22Rv1 (cell line): ENCODE results near the gene DPF3.

ENCODE experiments used
- H3K27ac ChIP-seq: fragments of 450-650 bp; 2 replicates; pipeline ENCODE4 v1.5.1; 2017
- ZFX ChIP-seq: fragments of 450-650 bp; IDR thresholded peaks from 2 replicates; pipeline ENCODE4 v1.6.1; 2017; ENCODE audit warnings: antibody characterized with exemption, borderline replicate concordance
- TF ChIP-seq, protein P1 (sequence below): fragments of 450-650 bp; IDR thresholded peaks from 2 replicates; pipeline ENCODE4 v1.5.1; 2017; ENCODE audit warnings: mild to moderate bottlenecking

DPF3 gene

DNA sequence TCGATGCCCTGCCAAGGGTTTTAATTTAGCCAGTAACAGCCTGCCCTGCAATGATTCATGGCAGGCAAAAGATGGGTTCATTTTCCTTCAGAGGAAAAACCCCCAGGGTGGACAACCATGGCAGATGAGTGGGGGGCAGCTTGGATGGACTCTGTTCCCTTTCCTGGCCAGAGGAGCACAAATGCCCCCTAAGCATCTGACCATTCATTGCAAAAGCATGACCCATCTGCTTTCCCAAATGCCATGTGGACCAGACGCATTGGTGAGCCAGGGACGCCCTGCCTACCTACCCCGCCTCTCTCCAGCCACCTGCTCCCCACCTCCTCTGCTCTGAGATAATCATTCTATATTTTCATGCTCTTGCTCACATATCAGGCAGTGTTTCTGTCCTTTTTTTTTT lies 281.9 kb downstream of the DPF3 start:
- H3K27ac ChIP-seq: no peak overlapping the region
- TF ChIP-seq, protein P1, sequence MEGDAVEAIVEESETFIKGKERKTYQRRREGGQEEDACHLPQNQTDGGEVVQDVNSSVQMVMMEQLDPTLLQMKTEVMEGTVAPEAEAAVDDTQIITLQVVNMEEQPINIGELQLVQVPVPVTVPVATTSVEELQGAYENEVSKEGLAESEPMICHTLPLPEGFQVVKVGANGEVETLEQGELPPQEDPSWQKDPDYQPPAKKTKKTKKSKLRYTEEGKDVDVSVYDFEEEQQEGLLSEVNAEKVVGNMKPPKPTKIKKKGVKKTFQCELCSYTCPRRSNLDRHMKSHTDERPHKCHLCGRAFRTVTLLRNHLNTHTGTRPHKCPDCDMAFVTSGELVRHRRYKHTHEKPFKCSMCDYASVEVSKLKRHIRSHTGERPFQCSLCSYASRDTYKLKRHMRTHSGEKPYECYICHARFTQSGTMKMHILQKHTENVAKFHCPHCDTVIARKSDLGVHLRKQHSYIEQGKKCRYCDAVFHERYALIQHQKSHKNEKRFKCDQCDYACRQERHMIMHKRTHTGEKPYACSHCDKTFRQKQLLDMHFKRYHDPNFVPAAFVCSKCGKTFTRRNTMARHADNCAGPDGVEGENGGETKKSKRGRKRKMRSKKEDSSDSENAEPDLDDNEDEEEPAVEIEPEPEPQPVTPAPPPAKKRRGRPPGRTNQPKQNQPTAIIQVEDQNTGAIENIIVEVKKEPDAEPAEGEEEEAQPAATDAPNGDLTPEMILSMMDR: no peak
- TF ChIP-seq ZFX: no peak

DNA sequence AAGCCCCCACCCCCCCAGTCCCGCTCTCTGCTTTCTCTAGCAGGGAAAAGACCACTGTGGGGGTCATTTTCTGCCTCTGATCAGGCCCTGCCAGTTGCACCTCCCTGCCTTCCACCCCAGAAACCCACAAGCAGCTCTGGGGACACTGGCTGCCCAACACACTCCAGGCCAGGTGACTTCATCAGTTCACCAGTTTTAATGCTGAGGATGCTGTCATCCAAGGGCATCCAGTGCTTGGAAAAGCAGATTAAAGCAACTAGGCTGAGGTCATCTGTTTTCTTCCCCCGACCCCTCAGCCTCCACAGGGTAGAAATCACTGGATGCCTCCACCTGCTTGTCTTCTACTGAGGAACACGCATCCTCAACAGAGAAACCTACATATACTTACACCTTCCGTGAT lies 282.4 kb downstream of the DPF3 start:
- no peak overlapping the region for H3K27ac ChIP-seq
- no peak for TF ChIP-seq ZFX
- TF ChIP-seq, protein P1: no peak

DNA sequence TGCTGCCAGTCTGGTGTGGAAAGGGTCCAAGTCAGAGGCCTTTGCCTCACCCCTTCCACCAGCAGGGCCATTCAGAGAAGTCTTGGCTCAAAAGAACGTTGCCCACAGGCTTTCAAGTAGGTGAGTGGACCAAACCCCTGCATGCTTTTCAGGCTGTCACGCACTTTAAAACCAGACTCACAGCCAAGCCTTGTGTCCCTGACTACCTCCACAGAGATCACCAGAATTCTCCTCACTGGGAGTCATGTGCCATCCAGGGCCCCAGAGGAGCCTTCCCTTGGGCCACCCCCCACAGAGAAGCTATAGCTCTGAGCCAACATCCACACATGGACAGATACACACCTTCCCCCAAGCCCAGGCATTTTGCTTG lies 283.1 kb downstream of the DPF3 start:
- no peak overlapping the region for H3K27ac ChIP-seq
- TF ChIP-seq, protein P1: no peak
- TF ChIP-seq ZFX: no peak

DNA sequence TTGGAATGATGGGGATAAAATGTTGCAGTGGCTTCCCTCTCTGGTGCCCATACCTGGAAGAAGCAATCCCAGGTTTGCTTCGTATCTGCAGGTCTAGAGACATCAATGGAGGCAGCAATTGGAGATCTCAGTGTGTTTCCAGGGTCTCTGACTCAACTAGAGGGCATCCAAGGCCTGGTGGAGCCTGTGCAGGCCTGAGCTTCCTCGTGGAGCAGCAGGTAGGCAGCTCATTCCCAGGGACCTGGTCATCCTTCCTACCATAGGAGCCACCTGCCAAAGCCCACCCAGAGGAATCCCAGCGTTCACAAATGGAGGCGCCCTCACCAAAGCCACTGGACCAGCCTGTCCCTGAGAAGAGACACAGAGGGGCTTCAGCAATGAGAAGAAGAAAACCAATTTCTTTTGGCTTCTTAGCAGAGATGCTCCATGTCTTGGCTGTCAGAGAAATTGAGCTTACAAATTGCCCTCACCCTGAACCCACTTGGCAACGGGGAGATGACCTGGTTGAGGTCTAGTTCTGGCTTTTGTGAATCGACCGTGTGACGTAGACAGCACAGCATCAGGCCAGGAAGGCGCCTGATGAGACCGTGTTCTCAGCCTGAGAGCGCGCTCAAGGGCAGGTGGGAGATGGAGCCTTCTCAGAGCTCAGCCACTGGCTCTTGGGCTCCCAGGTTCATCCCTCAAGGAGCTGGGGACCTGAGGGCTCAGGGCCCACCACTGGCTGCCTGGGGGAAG lies 283.6 kb downstream of the DPF3 start:
- H3K27ac ChIP-seq: no peak overlapping the region
- no peak for TF ChIP-seq ZFX
- TF ChIP-seq, protein P1: no peak

DNA sequence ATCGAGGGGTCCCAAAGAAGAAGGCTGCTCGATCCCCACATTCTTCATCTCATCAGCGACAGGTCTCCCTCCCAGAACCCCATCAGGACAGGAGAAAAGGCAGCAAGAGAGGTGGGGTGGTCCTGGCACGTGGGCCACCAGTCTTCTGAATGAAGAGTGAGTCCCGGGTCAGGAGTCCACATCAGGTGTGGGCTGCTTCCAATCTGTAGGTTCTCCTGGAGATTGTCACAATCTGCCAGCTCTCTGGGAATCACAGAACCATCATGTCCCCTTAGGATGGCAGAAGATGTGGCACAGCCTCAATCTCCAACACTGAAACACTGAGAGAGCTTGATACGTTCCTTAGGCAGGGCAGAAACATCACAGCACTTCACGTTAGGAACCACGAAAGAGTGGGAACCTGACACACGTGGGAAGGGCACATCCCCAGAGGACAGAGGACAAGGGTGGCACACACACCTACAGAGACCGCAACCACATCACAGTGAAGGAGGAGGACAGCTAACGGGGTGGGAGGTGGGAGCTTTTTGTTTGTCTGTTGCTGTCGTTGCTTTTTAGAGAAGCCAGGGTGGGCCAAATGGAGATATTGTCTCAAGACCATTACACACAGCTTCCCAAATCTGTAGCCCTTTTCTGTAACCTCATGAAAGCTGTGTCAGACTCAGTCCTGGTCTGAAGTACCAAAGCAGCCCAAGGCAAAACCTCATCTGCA lies 284.5 kb downstream of the DPF3 start:
- no peak overlapping the region for H3K27ac ChIP-seq
- TF ChIP-seq, protein P1: no peak
- TF ChIP-seq ZFX: no peak

DNA sequence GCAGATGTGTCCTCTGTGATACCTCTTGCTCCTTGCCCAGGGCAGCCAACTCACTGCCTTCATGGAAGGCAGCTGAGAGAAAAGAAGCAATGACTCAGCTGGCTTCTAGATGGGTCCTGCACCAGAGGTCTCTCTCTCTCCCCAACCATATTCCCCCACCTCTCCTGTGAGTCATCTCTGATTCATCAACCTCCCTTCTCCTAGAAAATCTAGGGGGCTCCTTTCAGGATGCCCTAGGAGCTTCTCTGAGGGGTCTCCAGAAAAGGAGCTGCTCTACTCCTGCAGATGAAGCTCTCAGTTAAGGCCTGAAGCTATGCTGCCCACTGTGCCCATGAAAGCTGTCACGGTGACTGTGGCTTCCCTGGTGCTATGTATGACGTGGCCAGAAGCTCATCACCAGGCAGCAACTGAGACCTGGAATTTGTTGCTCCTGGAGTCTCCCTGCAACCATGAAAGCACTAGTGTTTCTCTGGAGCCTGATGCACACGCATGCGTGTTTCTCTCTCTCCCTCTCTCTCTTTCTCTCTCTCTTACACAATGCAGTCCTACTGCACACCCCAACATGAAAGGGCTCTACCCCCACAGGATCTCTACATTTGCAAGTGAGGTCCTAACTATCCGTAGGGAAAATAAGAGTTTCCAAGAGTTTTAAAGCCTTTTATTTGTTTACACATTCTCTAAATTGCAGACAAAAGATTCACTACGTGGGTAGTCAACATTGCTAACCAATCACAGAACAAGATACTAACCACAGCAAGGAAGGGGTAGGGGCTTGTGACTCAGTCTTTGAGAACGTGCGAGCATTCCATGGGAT lies 285.3 kb downstream of the DPF3 start:
- TF ChIP-seq ZFX: no peak
- TF ChIP-seq, protein P1: no peak
- no peak overlapping the region for H3K27ac ChIP-seq
